Trophoblast cell (in vitro differentiated cells and primary cell): Measurements from ENCODE around the gene KRAS.

Source experiments
- DNase-seq, 2 donors: peaks; one replicate each; pipeline ENCODE4 v3.0.0-alpha.2; 2016
- H2AFZ ChIP-seq: 2 replicates; pipeline ENCODE4 v1.6.1; 2013; ENCODE audit warnings: low read length, moderate library complexity, mild to moderate bottlenecking; ENCODE audit not compliant: insufficient read depth, poor library complexity
- H2AK5ac ChIP-seq: 2 replicates; pipeline ENCODE4 v1.6.1; 2013; ENCODE audit warnings: mild to moderate bottlenecking, low read length
- H2BK120ac ChIP-seq: 2 replicates; pipeline ENCODE4 v1.6.1; 2013; ENCODE audit warnings: low read length, mild to moderate bottlenecking, moderate library complexity; ENCODE audit not compliant: insufficient read depth, poor library complexity
- H2BK12ac ChIP-seq: 2 replicates; pipeline ENCODE4 v1.6.1; 2013; ENCODE audit warnings: mild to moderate bottlenecking, low read length, moderate library complexity
- H2BK5ac ChIP-seq: 2 replicates; pipeline ENCODE4 v1.6.1; 2013; ENCODE audit warnings: low read length, low read depth, moderate library complexity, mild to moderate bottlenecking; ENCODE audit not compliant: poor library complexity
- H3K14ac ChIP-seq: 2 replicates; pipeline ENCODE4 v1.6.1; 2013; ENCODE audit warnings: mild to moderate bottlenecking, low read length
- H3K18ac ChIP-seq: 2 replicates; pipeline ENCODE4 v1.6.1; 2013; ENCODE audit warnings: mild to moderate bottlenecking, low read length
- H3K23ac ChIP-seq: 2 replicates; pipeline ENCODE4 v1.6.1; 2013; ENCODE audit warnings: low read length
- H3K27ac ChIP-seq: 2 replicates; pipeline ENCODE4 v1.5.1; 2013; ENCODE audit warnings: low read depth, mild to moderate bottlenecking, inconsistent platforms, low read length, moderate library complexity
- H3K27me3 ChIP-seq: 2 replicates; pipeline ENCODE4 v1.6.1; 2013; ENCODE audit warnings: inconsistent platforms, mild to moderate bottlenecking, low read length, moderate library complexity; ENCODE audit not compliant: insufficient read depth
- H3K36me3 ChIP-seq, 2 experiments: 1 replicate in 1 of 2; 2 replicates in 1 of 2; pipeline ENCODE4 v1.6.1; 2013; ENCODE audit warnings: low read length in 2 of 2, mild to moderate bottlenecking in 2 of 2, moderate library complexity in 1 of 2; ENCODE audit not compliant: insufficient read depth in 2 of 2, control insufficient read depth in 1 of 2
- H3K4ac ChIP-seq: 2 replicates; pipeline ENCODE4 v1.6.1; 2013; ENCODE audit warnings: low read depth, mild to moderate bottlenecking, low read length, moderate library complexity
- H3K4me1 ChIP-seq, 2 experiments: 1 replicate in 1 of 2; 2 replicates in 1 of 2; pipeline ENCODE4 v1.6.1; 2013; ENCODE audit warnings: low read length in 2 of 2, mild to moderate bottlenecking in 2 of 2, moderate library complexity in 1 of 2; ENCODE audit not compliant: insufficient read depth in 2 of 2, control insufficient read depth in 1 of 2
- H3K4me2 ChIP-seq: 2 replicates; pipeline ENCODE4 v1.6.1; 2013; ENCODE audit warnings: inconsistent platforms, mild to moderate bottlenecking, low read length, moderate library complexity
- H3K4me3 ChIP-seq: 2 replicates; pipeline ENCODE4 v1.5.1; 2013; ENCODE audit warnings: mild to moderate bottlenecking, low read depth, low read length, inconsistent platforms
- H3K79me1 ChIP-seq: one replicate; pipeline ENCODE4 v1.6.1; 2013; ENCODE audit warnings: low read length
- H3K79me2 ChIP-seq: 2 replicates; pipeline ENCODE4 v1.6.1; 2013; ENCODE audit warnings: low read length, mild to moderate bottlenecking; ENCODE audit not compliant: control insufficient read depth, insufficient read depth, poor library complexity
- H3K9ac ChIP-seq: 2 replicates; pipeline ENCODE4 v1.6.1; 2013; ENCODE audit warnings: mild to moderate bottlenecking, low read length
- H3K9me3 ChIP-seq: 2 replicates; pipeline ENCODE4 v1.6.1; 2013; ENCODE audit warnings: low read depth, mild to moderate bottlenecking, control low read depth, inconsistent platforms, low read length; ENCODE audit not compliant: insufficient read depth
- H4K12ac ChIP-seq: 2 replicates; pipeline ENCODE4 v1.6.1; 2013; ENCODE audit warnings: low read depth, mild to moderate bottlenecking, low read length, moderate library complexity
- H4K8ac ChIP-seq: 2 replicates; pipeline ENCODE4 v1.6.1; 2013; ENCODE audit warnings: low read depth, mild to moderate bottlenecking, low read length, moderate library complexity
- H4K91ac ChIP-seq: one replicate; pipeline ENCODE4 v1.6.1; 2013; ENCODE audit warnings: low read depth, mild to moderate bottlenecking, low read length, moderate library complexity
- WGBS: extraction: QIAGEN DNeasy Blood & Tissue Kit; methylation state at CpG from one replicate; pipeline ENCODE4 v1.1.7; 2013; ENCODE audit warnings: missing lambda C conversion rate; ENCODE audit not compliant: insufficient read length, insufficient coverage; ENCODE audit errors: extremely low coverage; 5-methylcytosine and 5-hydroxymethylcytosine counted together

Gene KRAS

DNA sequence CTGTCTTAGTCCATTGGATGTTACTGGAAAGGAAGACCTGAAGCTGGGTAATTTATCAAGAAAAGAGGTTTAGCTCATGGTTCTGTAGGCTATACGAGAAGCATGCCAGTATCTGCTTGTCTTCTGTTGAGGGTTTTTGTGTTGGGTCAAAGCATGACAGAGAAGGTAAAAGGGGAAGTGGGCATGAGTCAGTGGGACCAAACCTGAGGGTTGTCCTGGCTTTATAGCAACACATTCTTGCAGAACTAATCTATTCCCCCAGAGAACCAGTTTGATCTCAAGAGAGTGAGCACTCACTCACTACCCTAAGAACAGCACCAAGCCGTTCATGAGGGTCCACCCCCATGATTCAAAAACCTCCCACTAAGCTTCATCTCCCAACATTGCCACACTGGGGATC, 19.0 kb upstream of the KRAS start:
- no CpG with 5 or more reads among the region's 2 CpGs for WGBS
- H3K4ac ChIP-seq, result no peak overlapping the region
- H3K27ac ChIP-seq, result no peak overlapping the region

DNA sequence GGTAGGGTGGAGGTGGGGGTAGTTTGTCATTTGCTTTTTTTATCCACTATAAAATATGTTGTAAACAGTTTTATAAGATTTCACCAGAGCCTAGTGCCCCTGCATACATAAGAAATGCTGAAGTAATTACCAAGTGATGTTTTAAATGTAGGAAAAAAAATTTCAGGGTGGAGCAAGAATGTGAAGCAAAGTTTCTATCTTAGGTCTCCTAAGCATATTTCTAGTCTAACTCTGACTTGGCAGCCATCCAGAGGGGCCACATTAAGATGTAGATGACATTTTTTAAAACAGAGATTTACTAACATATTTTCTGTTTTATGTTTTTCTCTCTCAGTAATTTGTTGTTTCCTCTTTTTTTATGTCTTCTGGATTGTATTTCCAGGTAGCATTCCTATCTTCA, 15.8 kb upstream of the KRAS start:
- H4K91ac ChIP-seq, result no peak overlapping the region
- H3K79me2 ChIP-seq, result no peaks in the 10 kb centered on the region
- no peak overlapping the region for H3K4me3 ChIP-seq
- H3K27me3 ChIP-seq, result no peaks in the 10 kb centered on the region
- H2BK120ac ChIP-seq, result no peak overlapping the region
- no peak for DNase-seq
- no peak overlapping the region for H3K27ac ChIP-seq
- no peaks in the 10 kb centered on the region for H3K4me1 ChIP-seq
- no peaks in the 10 kb centered on the region for H3K36me3 ChIP-seq
- H2BK12ac ChIP-seq, result no peak overlapping the region
- no peak overlapping the region for H4K12ac ChIP-seq
- H3K9ac ChIP-seq, result no peak overlapping the region
- H3K79me1 ChIP-seq, result no peaks in the 10 kb centered on the region
- no peak overlapping the region for H2AFZ ChIP-seq
- no peak overlapping the region for H3K14ac ChIP-seq
- no peak overlapping the region for H3K23ac ChIP-seq
- H3K18ac ChIP-seq, result no peak overlapping the region
- no peaks in the 10 kb centered on the region for H3K9me3 ChIP-seq
- no peak overlapping the region for H3K4me2 ChIP-seq
- H4K8ac ChIP-seq, result no peak overlapping the region
- no peak overlapping the region for H3K4ac ChIP-seq
- H2AK5ac ChIP-seq, result no peak overlapping the region
- no peak overlapping the region for H2BK5ac ChIP-seq

More for the DNA sequence above, 19.0 kb upstream of the KRAS start:
- no peak overlapping the region for H4K91ac ChIP-seq
- no peak overlapping the region for H2BK120ac ChIP-seq
- no peaks in the 10 kb centered on the region for H3K79me2 ChIP-seq
- no peak overlapping the region for H2AFZ ChIP-seq
- H4K8ac ChIP-seq, result no peak overlapping the region
- DNase-seq, result no peak
- H4K12ac ChIP-seq, result no peak overlapping the region
- no peaks in the 10 kb centered on the region for H3K36me3 ChIP-seq
- H3K79me1 ChIP-seq, result no peaks in the 10 kb centered on the region
- H2BK5ac ChIP-seq, result no peak overlapping the region
- no peak overlapping the region for H3K9ac ChIP-seq
- H2BK12ac ChIP-seq, result no peak overlapping the region
- H3K14ac ChIP-seq, result no peak overlapping the region
- no peak overlapping the region for H3K23ac ChIP-seq
- H3K4me2 ChIP-seq, result no peak overlapping the region
- H3K9me3 ChIP-seq, result no peaks in the 10 kb centered on the region
- no peak overlapping the region for H2AK5ac ChIP-seq
- H3K18ac ChIP-seq, result no peak overlapping the region
- H3K4me3 ChIP-seq, result no peak overlapping the region
- no peaks in the 10 kb centered on the region for H3K27me3 ChIP-seq
- H3K4me1 ChIP-seq, result no peaks in the 10 kb centered on the region

DNA sequence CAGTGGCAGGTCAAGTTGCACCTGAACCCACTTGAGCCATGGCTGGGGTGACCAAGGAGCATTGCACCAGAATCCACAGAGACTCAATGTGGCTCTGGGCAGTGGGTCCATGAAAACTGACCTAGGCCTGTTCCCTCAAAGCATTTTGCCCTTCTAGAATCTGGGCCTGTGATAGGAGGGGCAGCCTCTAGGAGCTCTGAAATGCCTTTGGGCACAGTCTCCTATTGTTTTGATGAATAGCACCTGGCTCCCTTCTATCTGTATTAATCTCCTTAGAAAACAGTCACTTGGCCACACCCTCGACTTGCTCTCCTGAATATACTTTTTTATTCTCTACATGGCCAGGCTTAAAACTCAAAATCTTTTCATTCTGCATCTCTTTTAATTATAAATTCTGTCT, 14.1 kb upstream of the KRAS start:
- Histone ChIP-seq H3K79me1 (no peaks in the 10 kb centered on the region), H3K9ac (no peak overlapping the region), H4K12ac (no peak overlapping the region), H3K27ac (no peak overlapping the region), H4K91ac (no peak overlapping the region), H2BK5ac (no peak overlapping the region), H3K14ac (no peak overlapping the region), H3K23ac (no peak overlapping the region), H3K79me2 (no peaks in the 10 kb centered on the region), H2AFZ (no peak overlapping the region), H3K4me2 (no peak overlapping the region), H3K4me1 (no peaks in the 10 kb centered on the region), H3K36me3 (no peaks in the 10 kb centered on the region), H3K9me3 (no peaks in the 10 kb centered on the region), H3K4ac (no peak overlapping the region), H4K8ac (no peak overlapping the region), H2BK120ac (no peak overlapping the region), H2BK12ac (no peak overlapping the region), H3K4me3 (no peak overlapping the region), H2AK5ac (no peak overlapping the region), H3K27me3 (no peaks in the 10 kb centered on the region), H3K18ac (no peak overlapping the region)
- DNase-seq, result no peak
- WGBS, result no CpG with 5 or more reads among the region's 1 CpG

DNA sequence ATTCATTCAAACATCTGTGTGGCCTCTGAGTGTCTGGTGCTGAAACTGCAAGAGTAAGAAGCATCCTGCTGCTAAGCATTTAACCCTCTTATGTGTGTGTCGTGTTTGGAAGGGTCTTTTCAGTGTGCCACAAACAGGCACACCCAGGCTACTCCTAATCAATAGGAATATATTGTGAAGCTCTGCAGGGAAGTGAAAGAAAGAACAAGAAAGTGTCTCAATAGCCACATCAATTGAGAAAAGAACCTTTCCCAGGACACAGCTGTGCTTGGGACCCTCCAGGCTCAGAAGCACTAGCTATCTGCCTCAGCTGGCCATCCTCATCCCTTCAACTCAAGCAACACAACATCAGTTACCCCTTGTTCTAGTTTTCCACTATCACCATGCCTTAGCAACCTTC, 13.4 kb upstream of the KRAS start:
- Histone ChIP-seq H4K91ac (no peak overlapping the region), H2AFZ (no peak overlapping the region), H4K8ac (no peak overlapping the region), H3K23ac (no peak overlapping the region), H3K18ac (no peak overlapping the region), H3K27ac (no peak overlapping the region), H3K4me2 (no peak overlapping the region), H3K27me3 (no peaks in the 10 kb centered on the region), H2AK5ac (no peak overlapping the region), H3K4me1 (no peaks in the 10 kb centered on the region), H3K4ac (no peak overlapping the region), H3K9ac (no peak overlapping the region), H4K12ac (no peak overlapping the region), H3K79me1 (no peaks in the 10 kb centered on the region), H2BK5ac (no peak overlapping the region), H3K36me3 (no peaks in the 10 kb centered on the region), H2BK120ac (no peak overlapping the region), H2BK12ac (no peak overlapping the region), H3K9me3 (no peaks in the 10 kb centered on the region), H3K79me2 (no peaks in the 10 kb centered on the region), H3K4me3 (no peak overlapping the region), H3K14ac (no peak overlapping the region)
- WGBS, result no CpG with 5 or more reads among the region's 1 CpG
- no peak for DNase-seq

DNA sequence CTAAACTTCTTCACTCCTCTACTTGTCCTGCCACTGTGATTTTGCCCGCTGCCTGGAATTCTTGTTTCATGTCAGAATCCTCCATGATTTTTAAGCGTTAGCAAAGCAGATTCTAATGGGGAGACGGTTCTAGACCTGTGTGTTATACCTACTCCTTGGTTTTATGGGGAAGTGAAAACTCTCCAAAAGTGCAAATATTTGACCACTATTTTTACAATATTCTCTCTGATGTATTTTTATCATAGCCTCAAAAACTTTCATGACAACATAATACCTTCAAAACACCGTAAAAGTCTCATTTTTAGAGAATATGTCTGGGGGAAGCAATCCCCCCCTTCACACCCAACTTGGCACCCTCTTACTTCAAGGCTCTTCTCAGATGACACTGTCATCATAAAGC, 12.9 kb upstream of the KRAS start:
- H2BK120ac ChIP-seq, result no peak overlapping the region
- no peaks in the 10 kb centered on the region for H3K36me3 ChIP-seq
- H4K91ac ChIP-seq, result no peak overlapping the region
- H3K27ac ChIP-seq, result no peak overlapping the region
- H3K4me3 ChIP-seq, result no peak overlapping the region
- no peaks in the 10 kb centered on the region for H3K4me1 ChIP-seq
- no peaks in the 10 kb centered on the region for H3K9me3 ChIP-seq
- H2AK5ac ChIP-seq, result no peak overlapping the region
- no peak overlapping the region for H3K4ac ChIP-seq
- H2BK12ac ChIP-seq, result no peak overlapping the region
- no peak overlapping the region for H3K14ac ChIP-seq
- H2AFZ ChIP-seq, result no peak overlapping the region
- H2BK5ac ChIP-seq, result no peak overlapping the region
- no peak for DNase-seq
- no peak overlapping the region for H3K4me2 ChIP-seq
- no peaks in the 10 kb centered on the region for H3K79me2 ChIP-seq
- no peak overlapping the region for H3K23ac ChIP-seq
- H4K12ac ChIP-seq, result no peak overlapping the region
- no peaks in the 10 kb centered on the region for H3K27me3 ChIP-seq
- no peaks in the 10 kb centered on the region for H3K79me1 ChIP-seq
- no peak overlapping the region for H4K8ac ChIP-seq
- no peak overlapping the region for H3K18ac ChIP-seq
- H3K9ac ChIP-seq, result no peak overlapping the region
- WGBS, result no CpG with 5 or more reads among the region's 4 CpGs
